Kidney epithelial cell (primary cell): ENCODE results near the gene CNTROB. TPM values are rescaled to one million over a fixed set of nuclear protein-coding genes. Genes with fewer than 3 reads are reported as not detected.
A peak's percentile ranks its signal among the peaks of the same experiment; 100 is the strongest.

Source experiments
- DNase-seq: peaks from one replicate; pipeline ENCODE4 v3.0.0-alpha.2; 2010; ENCODE audit warnings: low read depth
- H3K27me3 ChIP-seq: 2 replicates; pipeline ENCODE4 v1.6.0; 2011; ENCODE audit warnings: low read length; ENCODE audit not compliant: control insufficient read depth, insufficient read depth
- H3K36me3 ChIP-seq: 2 replicates; pipeline ENCODE4 v1.5.1; 2011; ENCODE audit warnings: low read length; ENCODE audit not compliant: control insufficient read depth, insufficient read depth
- H3K4me3 ChIP-seq: 2 replicates; pipeline ENCODE4 v1.5.1; 2011; ENCODE audit warnings: low read depth, mild to moderate bottlenecking, control low read depth, low read length
- CTCF ChIP-seq: IDR thresholded peaks from 2 replicates; pipeline ENCODE4 v1.5.1; 2011; ENCODE audit warnings: mild to moderate bottlenecking, moderate library complexity, low read length, control low read depth, inconsistent platforms; ENCODE audit not compliant: insufficient read depth, poor library complexity, severe bottlenecking
- total RNA-seq: library from RNA; depleted of rRNA; stranded (reverse); fragments of >200 nt; gene quantifications from 2 replicates; pipeline ENCODE4 v1.2.3, GENCODE V29; 2015

Gene CNTROB
- total RNA-seq, 1 donor from 2014 or later: 20.1 TPM

DNA sequence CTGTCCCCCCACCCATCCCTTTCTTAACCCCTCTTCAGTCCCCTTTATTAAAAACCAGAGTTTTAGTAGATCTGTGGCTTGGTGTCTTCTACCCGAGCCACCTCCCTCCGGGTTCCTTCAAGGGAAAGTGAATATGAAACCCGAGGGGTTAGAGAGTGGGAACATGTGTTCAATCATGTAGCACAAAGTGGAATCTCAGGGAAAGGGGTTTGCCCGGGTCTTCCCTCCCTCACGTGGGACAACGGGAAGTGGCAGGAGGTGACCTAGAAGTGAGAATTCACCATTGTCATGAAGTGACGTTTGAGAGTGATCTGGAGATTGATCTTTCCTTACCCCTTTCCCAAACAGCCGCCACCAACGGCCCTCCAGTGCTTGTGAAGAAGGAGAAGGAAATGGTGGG lies 20.9 kb upstream of the CNTROB start:
- Histone ChIP-seq H3K4me3 (no peak overlapping the region), H3K27me3 (no peaks in the 10 kb centered on the region), H3K36me3 (no peaks in the 10 kb centered on the region)
- no peak for TF ChIP-seq CTCF
- DNase-seq: no peak

DNA sequence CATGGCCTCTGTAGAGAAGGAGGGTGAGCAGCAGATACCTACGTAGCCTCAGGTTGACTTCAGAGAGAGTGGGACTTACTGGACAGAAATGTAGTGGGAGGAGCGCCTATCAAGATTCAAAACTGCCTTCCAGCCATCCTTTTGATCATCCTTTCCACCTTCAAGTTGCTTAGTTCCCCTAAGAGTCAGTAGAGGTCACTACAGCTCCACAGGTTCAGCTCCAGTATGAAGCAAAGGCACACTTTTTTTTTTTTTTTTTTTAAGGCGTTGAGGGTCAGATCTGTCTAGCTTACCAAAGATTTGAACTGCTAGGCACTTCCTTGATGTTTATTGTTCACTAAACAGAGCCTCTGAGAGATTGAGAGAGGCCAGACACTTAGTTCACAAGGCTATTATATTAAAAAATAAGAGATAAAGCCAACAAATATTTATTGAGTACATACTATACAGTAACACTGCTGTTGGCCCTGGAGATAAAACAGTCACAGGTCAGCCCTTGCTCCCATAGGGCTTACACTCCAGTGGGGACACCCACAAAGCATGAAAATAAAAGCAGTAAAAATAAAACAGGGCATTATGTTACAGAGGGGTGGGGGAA lies 19.0 kb upstream of the CNTROB start:
- Histone ChIP-seq H3K36me3 (no peaks in the 10 kb centered on the region), H3K4me3 (no peak overlapping the region), H3K27me3 (no peaks in the 10 kb centered on the region)
- TF ChIP-seq CTCF: peak; percentile 61
- DNase-seq: peak; percentile 63

DNA sequence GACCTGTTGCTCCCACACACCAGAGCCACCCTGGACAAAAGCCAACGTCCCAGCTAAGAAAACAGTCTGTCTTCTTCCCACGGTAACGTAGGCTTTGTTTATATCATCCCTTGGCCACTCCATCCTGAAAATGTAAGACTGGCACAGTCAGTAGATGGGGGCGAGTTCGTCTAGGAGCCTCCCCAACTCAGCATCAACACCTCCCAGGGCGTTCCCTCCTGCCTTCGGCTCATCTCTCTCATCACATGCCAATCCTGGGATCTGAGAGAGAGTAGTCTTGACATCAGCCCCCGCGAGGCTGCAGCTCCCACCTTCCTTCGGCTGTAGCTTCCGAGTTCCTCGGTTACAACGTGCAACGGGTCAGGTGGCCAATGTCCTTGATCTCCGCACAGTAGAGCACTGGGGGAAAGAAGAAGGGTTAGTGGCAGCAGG lies 16.8 kb upstream of the CNTROB start:
- no peak for DNase-seq
- Histone ChIP-seq H3K27me3 (no peaks in the 10 kb centered on the region), H3K36me3 (no peaks in the 10 kb centered on the region), H3K4me3 (peak overlapping the region; percentile 46)
- no peak for TF ChIP-seq CTCF

GRCh38 chr17:7915611-7916384 lies 16.2 kb upstream of the CNTROB start, which contains the start of gene RNF227:
RNF227 (minus strand) TSS chr17:7916289; CDS start chr17:7916195, 94 bp downstream.
- H3K27me3 ChIP-seq: no peaks in the 10 kb centered on the region
- peak within 1 kb of the TSS; percentile 46 for H3K4me3 ChIP-seq
- H3K36me3 ChIP-seq: no peaks in the 10 kb centered on the region
- peak; percentile 67 for DNase-seq
- no peak for TF ChIP-seq CTCF

GRCh38 chr17:7916385-7916682 lies 15.7 kb upstream of the CNTROB start:
- DNase-seq: no peak
- H3K4me3 ChIP-seq: peak overlapping the region; percentile 40
- H3K36me3 ChIP-seq: no peaks in the 10 kb centered on the region
- H3K27me3 ChIP-seq: no peaks in the 10 kb centered on the region
- no peak for TF ChIP-seq CTCF
